ENCODE data around the gene WSCD2. TPM values are rescaled to one million over a fixed set of nuclear protein-coding genes. Genes with fewer than 3 reads are reported as not detected.

The WSCD2 gene
- total and polyA plus RNA-seq, 2 donors (not counting 1 experiment from before 2014, with no cell fraction given): 1.1 to 5.9 TPM

DNA sequence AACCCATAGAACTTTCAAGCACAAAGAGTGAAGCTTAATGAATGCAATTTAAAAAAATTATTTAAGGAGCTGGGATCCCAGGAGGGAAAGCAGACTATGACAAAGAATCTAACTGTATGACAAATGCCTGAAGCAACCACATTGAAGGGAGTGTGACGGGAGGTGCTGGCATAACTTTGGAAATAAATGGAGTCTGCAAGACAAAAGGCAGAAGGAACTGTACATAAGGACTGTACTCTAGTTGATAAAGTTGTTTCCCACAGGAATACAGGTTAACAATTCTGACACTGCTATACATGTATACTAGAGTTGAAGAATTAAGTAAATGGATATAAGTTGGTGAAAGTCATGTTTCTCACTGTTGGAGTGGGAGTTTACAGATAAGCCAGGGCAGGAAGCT, 41.2 kb upstream of the WSCD2 start:
- no peak for ATAC-seq (ENCODE audit: low read depth)
- Mint-ChIP-seq H3K4me1 (no peaks in the 10 kb centered on the region), H3K27ac (no peak overlapping the region), H3K9me3 (ENCODE audit: insufficient read depth) (peaks cover 16% of the 10 kb centered on the region), H3K27me3 (peaks cover 47% of the 10 kb centered on the region), H3K4me3 (no peak overlapping the region)
- no peaks in the 10 kb centered on the region for H4K20me1 ChIP-seq (ENCODE audit: control insufficient read depth, insufficient read depth, low read length, poor library complexity, severe bottlenecking)
- H3K4me1 ChIP-seq (ENCODE audit: control insufficient read depth in 2 of 2, insufficient read depth in 2 of 2, low read length in 2 of 2): no peaks in the 10 kb centered on the region
- no peaks in the 10 kb centered on the region for H3K36me3 ChIP-seq (replicated peaks in 1 of 2; ENCODE audit: control extremely low read depth in 1 of 2, control insufficient read depth in 1 of 2, extremely low read depth in 1 of 2, insufficient read depth in 2 of 2, low read length in 1 of 2)
- ChIA-PET POLR2A (no interaction called here), CTCF (no interaction called here)
- no peak for DNase-seq
- H3K4me3 ChIP-seq (ENCODE audit: control extremely low read depth in 1 of 5, extremely low read depth in 1 of 5, insufficient read depth in 1 of 5, low read depth in 2 of 5, low read length in 4 of 5): no peak overlapping the region
- no peak for TF ChIP-seq CTCF (IDR thresholded peaks at IDR 0.05)
- TF ChIP-seq EZH2 (IDR thresholded peaks at IDR 0.05; ENCODE audit: borderline replicate concordance, insufficient read depth, low read depth, low read length, poor library complexity, severe bottlenecking): no peak
- H3K79me2 ChIP-seq (ENCODE audit: control insufficient read depth, insufficient read depth, low read length): no peaks in the 10 kb centered on the region
- peaks cover 0 to 12% (median 2%) of the 10 kb centered on the region in 4 experiments for H3K27me3 ChIP-seq (replicated peaks in 1 of 4; ENCODE audit: control extremely low read depth in 1 of 4, control insufficient read depth in 3 of 4, insufficient read depth in 4 of 4, low read length in 3 of 4)
- intact Hi-C loops (cut with micrococcal nuclease): no loop called here
- H3K27ac ChIP-seq (ENCODE audit: low read length in 2 of 2): no peak overlapping the region
- H3K4me2 ChIP-seq (replicated peaks; ENCODE audit: low read depth, low read length, poor library complexity, severe bottlenecking): no peak overlapping the region
- WGBS (ENCODE audit: insufficient coverage): 100% methylated on average over 1 of the region's 1 CpG
- H3K9me3 ChIP-seq (ENCODE audit: control extremely low read depth in 1 of 3, control insufficient read depth in 2 of 3, insufficient read depth in 1 of 3, low read length in 2 of 3): peaks cover 4 to 13% (median 8%) of the 10 kb centered on the region in 3 donors
- no peak overlapping the region for H3K9ac ChIP-seq (ENCODE audit: low read length)
- H2AFZ ChIP-seq (ENCODE audit: insufficient read depth, low read depth, low read length, poor library complexity, severe bottlenecking): no peak overlapping the region

DNA sequence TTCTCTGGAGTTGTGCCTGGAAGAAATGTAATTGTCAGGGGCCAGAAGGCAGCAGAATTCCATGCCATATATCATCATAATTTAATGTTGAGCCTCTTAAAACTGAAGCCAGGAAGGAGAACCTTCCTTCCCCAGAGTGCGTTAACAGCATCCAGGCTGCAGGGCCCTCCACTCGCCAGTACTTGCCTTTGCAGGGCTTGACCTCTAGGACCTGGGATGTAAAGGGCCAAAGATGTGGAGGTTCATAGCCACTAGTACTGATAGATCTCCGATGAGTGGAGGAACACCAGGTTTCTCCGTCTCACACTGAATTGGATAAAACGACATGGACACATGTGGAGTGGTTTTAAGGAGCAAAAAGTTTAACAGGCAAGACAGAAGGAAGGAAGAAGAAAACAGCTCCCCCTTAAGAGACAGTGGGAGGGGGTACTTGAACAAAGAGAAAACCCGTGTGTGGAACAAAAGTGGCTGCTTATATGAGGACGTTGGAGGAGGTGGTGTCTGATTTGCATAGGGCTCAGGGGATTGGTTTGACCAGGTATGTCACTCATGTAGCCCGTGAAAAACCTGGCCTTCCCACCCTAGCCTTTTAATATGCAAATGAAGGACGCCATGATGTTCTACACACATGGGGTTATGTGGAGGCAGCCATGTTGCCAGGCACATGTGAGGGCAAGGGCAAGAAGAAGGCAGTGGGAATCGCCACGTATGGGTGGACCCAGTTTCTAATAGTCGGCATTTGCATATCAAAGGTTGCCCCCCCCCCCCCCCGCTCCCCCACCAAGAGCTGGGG, 38.8 kb upstream of the WSCD2 start:
- Histone ChIP-seq H3K27me3 (replicated peaks in 1 of 4; ENCODE audit: control extremely low read depth in 1 of 4, control insufficient read depth in 3 of 4, insufficient read depth in 4 of 4, low read length in 3 of 4) (peaks cover 0 to 6% (median 2%) of the 10 kb centered on the region in 4 experiments), H3K36me3 (replicated peaks in 1 of 2; ENCODE audit: control extremely low read depth in 1 of 2, control insufficient read depth in 1 of 2, extremely low read depth in 1 of 2, insufficient read depth in 2 of 2, low read length in 1 of 2) (no peaks in the 10 kb centered on the region), H3K9ac (ENCODE audit: low read length) (no peak overlapping the region), H3K4me1 (ENCODE audit: control insufficient read depth in 2 of 2, insufficient read depth in 2 of 2, low read length in 2 of 2) (no peaks in the 10 kb centered on the region), H3K27ac (ENCODE audit: low read length in 2 of 2) (no peak overlapping the region), H3K4me2 (replicated peaks; ENCODE audit: low read depth, low read length, poor library complexity, severe bottlenecking) (no peak overlapping the region), H3K9me3 (ENCODE audit: control extremely low read depth in 1 of 3, control insufficient read depth in 2 of 3, insufficient read depth in 1 of 3, low read length in 2 of 3) (peaks cover 4 to 13% (median 6%) of the 10 kb centered on the region in 3 donors), H4K20me1 (ENCODE audit: control insufficient read depth, insufficient read depth, low read length, poor library complexity, severe bottlenecking) (no peaks in the 10 kb centered on the region), H3K79me2 (ENCODE audit: control insufficient read depth, insufficient read depth, low read length) (no peaks in the 10 kb centered on the region), H2AFZ (ENCODE audit: insufficient read depth, low read depth, low read length, poor library complexity, severe bottlenecking) (no peak overlapping the region), H3K4me3 (ENCODE audit: control extremely low read depth in 1 of 5, extremely low read depth in 1 of 5, insufficient read depth in 1 of 5, low read depth in 2 of 5, low read length in 4 of 5) (no peak overlapping the region)
- CTCF ChIA-PET: no interaction called here
- H3K27me3 Mint-ChIP-seq: peaks cover 45% of the 10 kb centered on the region
- peaks cover 11% of the 10 kb centered on the region for H3K9me3 Mint-ChIP-seq (ENCODE audit: insufficient read depth)
- TF ChIP-seq CTCF (IDR thresholded peaks at IDR 0.05) (no peak), EZH2 (IDR thresholded peaks at IDR 0.05; ENCODE audit: borderline replicate concordance, insufficient read depth, low read depth, low read length, poor library complexity, severe bottlenecking) (no peak)
- intact Hi-C loops (cut with micrococcal nuclease): no loop called here
- ATAC-seq (ENCODE audit: low read depth) (no peak), DNase-seq (no peak)
- POLR2A ChIA-PET: no interaction called here
- 77% methylated on average over 5 of the region's 13 CpGs for WGBS (ENCODE audit: insufficient coverage)
- no peaks in the 10 kb centered on the region for H3K4me1 Mint-ChIP-seq
- no peak overlapping the region for H3K27ac Mint-ChIP-seq
- no peak overlapping the region for H3K4me3 Mint-ChIP-seq
